Measurements from ENCODE around the gene LTC4S. TPM values are rescaled to one million over a fixed set of nuclear protein-coding genes. Genes with fewer than 3 reads are reported as not detected.

The LTC4S gene
- polyA plus RNA-seq, 1 experiment: 0.40 TPM

- POLR2A ChIA-PET: interaction anchor here (0.9 kb wide), 1 partner anchor 16 kb away, joined by 3 read pairs; the partner anchor contains the start of gene LTC4S
- no peak overlapping the region for H3K27ac ChIP-seq (ENCODE audit: low read depth, low read length)
- DNase-seq (ENCODE audit: low read depth, low spot score): no peak
- no peaks in the 10 kb centered on the region for H3K27me3 ChIP-seq (ENCODE audit: control insufficient read depth, insufficient read depth, low read length)
- H3K4me3 ChIP-seq (ENCODE audit: low read depth, low read length): no peak overlapping the region
- TF ChIP-seq, protein P1, sequence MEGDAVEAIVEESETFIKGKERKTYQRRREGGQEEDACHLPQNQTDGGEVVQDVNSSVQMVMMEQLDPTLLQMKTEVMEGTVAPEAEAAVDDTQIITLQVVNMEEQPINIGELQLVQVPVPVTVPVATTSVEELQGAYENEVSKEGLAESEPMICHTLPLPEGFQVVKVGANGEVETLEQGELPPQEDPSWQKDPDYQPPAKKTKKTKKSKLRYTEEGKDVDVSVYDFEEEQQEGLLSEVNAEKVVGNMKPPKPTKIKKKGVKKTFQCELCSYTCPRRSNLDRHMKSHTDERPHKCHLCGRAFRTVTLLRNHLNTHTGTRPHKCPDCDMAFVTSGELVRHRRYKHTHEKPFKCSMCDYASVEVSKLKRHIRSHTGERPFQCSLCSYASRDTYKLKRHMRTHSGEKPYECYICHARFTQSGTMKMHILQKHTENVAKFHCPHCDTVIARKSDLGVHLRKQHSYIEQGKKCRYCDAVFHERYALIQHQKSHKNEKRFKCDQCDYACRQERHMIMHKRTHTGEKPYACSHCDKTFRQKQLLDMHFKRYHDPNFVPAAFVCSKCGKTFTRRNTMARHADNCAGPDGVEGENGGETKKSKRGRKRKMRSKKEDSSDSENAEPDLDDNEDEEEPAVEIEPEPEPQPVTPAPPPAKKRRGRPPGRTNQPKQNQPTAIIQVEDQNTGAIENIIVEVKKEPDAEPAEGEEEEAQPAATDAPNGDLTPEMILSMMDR (IDR thresholded peaks at IDR 0.05; ENCODE audit: low read depth, low read length): no peak
- CTCF ChIA-PET: interaction anchor here (2.5 kb wide), 1 partner anchor 14 kb away, joined by 15 read pairs; no protein-coding TSS in a partner anchor
- H3K9me3 ChIP-seq (ENCODE audit: control insufficient read depth, insufficient read depth, low read length): no peaks in the 10 kb centered on the region
Measured at GRCh38 chr5:179777909-179778308, 15.9 kb upstream of the LTC4S start.

DNA sequence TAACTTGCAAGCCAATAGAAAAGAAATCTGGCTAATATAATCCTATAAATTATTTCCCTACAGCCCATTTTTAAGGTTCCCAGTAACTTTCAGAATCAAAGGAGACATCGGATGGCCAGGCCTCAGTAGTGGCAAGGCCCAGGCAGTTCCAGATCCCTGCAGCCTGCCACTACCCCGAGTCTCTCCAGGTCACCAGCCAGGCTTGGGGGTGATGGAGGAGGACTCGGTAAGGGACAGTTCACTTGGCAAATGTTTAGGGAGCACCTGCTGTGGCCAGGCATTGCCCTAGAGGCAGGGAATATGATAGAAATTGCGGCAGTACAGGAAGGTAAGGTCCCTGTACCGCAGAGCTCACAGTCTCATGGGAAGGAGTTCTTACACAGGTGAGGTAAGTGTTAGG is 15.2 kb upstream of the LTC4S start:
- Histone ChIP-seq H3K9me3 (ENCODE audit: control insufficient read depth, insufficient read depth, low read length) (no peaks in the 10 kb centered on the region), H3K4me3 (ENCODE audit: low read depth, low read length) (no peak overlapping the region), H3K27ac (ENCODE audit: low read depth, low read length) (no peak overlapping the region), H3K27me3 (ENCODE audit: control insufficient read depth, insufficient read depth, low read length) (no peaks in the 10 kb centered on the region)
- TF ChIP-seq, protein P1 (IDR thresholded peaks at IDR 0.05; ENCODE audit: low read depth, low read length): no peak
- no peak for DNase-seq (ENCODE audit: low read depth, low spot score)
- POLR2A ChIA-PET: no interaction called here
- CTCF ChIA-PET: no interaction called here

DNA sequence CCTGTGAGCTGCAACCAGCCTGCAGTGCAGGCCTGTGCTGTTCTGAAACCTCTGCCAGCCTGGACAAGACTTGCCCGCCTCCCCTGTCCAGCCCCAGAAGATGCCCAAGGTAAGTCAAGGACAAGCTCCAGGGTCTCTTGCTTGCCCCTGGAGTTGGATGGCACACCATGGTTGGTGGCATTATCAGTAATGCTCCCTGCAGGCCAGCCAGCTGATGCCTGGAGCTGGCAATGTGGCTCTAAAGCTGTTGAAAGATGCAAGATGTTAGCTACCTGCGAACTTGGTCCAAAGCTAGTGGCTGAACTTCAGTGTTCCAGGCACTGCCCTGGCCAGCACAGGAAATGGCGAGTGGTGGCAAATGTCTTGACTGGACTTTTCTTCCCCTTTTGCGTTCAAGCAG is 14.0 kb upstream of the LTC4S start:
- ChIA-PET CTCF (interaction anchor here (1.1 to 1.2 kb wide), 2 partner anchors 16 to 17 kb away, joined by 3 to 4 read pairs; no protein-coding TSS in a partner anchor), POLR2A (interaction anchor here (1.5 kb wide), 1 partner anchor 48 kb away, joined by 5 read pairs; no protein-coding TSS in a partner anchor)
- TF ChIP-seq, protein P1 (IDR thresholded peaks at IDR 0.05; ENCODE audit: low read depth, low read length): no peak
- Histone ChIP-seq H3K27me3 (ENCODE audit: control insufficient read depth, insufficient read depth, low read length) (no peaks in the 10 kb centered on the region), H3K9me3 (ENCODE audit: control insufficient read depth, insufficient read depth, low read length) (no peaks in the 10 kb centered on the region), H3K27ac (ENCODE audit: low read depth, low read length) (no peak overlapping the region), H3K4me3 (ENCODE audit: low read depth, low read length) (no peak overlapping the region)
- no peak for DNase-seq (ENCODE audit: low read depth, low spot score)

- CTCF ChIA-PET: interaction anchor here (1.2 to 1.5 kb wide), 2 partner anchors 17 kb away, joined by 3 to 7 read pairs; no protein-coding TSS in a partner anchor
- Histone ChIP-seq H3K27me3 (ENCODE audit: control insufficient read depth, insufficient read depth, low read length) (no peaks in the 10 kb centered on the region), H3K9me3 (ENCODE audit: control insufficient read depth, insufficient read depth, low read length) (no peaks in the 10 kb centered on the region), H3K4me3 (ENCODE audit: low read depth, low read length) (no peak overlapping the region), H3K27ac (ENCODE audit: low read depth, low read length) (no peak overlapping the region)
- DNase-seq (ENCODE audit: low read depth, low spot score): no peak
- POLR2A ChIA-PET: interaction anchor here (1.5 kb wide), 1 partner anchor 48 kb away, joined by 5 read pairs; no protein-coding TSS in a partner anchor
- TF ChIP-seq, protein P1 (IDR thresholded peaks at IDR 0.05; ENCODE audit: low read depth, low read length): no peak
Measured at GRCh38 chr5:179780362-179780761, 13.4 kb upstream of the LTC4S start.

DNA sequence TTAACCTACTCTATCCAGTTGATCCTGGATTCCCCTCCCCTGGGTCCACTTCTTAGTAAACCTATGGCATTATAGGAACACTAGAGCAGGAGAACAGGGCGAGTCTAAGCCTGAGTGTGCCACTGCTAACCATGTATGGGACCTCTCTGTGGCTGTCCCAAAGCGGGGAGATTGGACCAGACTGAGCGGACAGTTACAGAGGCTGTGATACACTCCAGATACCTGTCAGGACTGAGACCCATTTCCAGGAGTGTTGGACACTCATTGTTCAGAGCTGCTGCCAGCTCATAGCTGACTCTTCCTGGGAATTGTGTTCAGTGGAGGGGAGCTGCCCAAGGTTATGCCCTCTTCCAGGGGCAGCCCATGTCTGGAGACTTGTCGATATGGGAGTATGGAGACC is 11.9 kb upstream of the LTC4S start:
- TF ChIP-seq, protein P1 (IDR thresholded peaks at IDR 0.05; ENCODE audit: low read depth, low read length): no peak
- CTCF ChIA-PET: interaction anchor here (0.5 to 2.0 kb wide), 3 partner anchors 14 to 19 kb away, joined by 4 to 7 read pairs (median 6); no protein-coding TSS in a partner anchor
- POLR2A ChIA-PET: interaction anchor here (2.0 kb wide), 1 partner anchor 11 kb away, joined by 6 read pairs; the partner anchor contains the start of gene LTC4S
- no peak overlapping the region for H3K4me3 ChIP-seq (ENCODE audit: low read depth, low read length)
- no peaks in the 10 kb centered on the region for H3K9me3 ChIP-seq (ENCODE audit: control insufficient read depth, insufficient read depth, low read length)
- no peak overlapping the region for H3K27ac ChIP-seq (ENCODE audit: low read depth, low read length)
- no peaks in the 10 kb centered on the region for H3K27me3 ChIP-seq (ENCODE audit: control insufficient read depth, insufficient read depth, low read length)
- no peak for DNase-seq (ENCODE audit: low read depth, low spot score)

Data from AG04450 (cell line).